Nephron progenitor cell (in vitro differentiated cells): ENCODE results near the gene HEXD.

Experiments used
- DNase-seq: peaks from one replicate; pipeline ENCODE4 v3.0.0; 2021
- H3K27ac Mint-ChIP-seq: 2 replicates; pipeline ENCODE4 v1.8.0; 2021; ENCODE audit warnings: mild to moderate bottlenecking, moderate library complexity, mixed read lengths
- H3K27me3 Mint-ChIP-seq: 2 replicates; pipeline ENCODE4 v1.8.0; 2021; ENCODE audit warnings: mild to moderate bottlenecking, low read depth, mixed read lengths; ENCODE audit not compliant: poor library complexity
- H3K36me3 Mint-ChIP-seq: 2 replicates; pipeline ENCODE4 v1.8.0; 2021; ENCODE audit warnings: low read depth, mixed read lengths
- H3K4me1 Mint-ChIP-seq: 2 replicates; pipeline ENCODE4 v1.8.0; 2021; ENCODE audit warnings: mixed read lengths
- H3K4me3 Mint-ChIP-seq: 2 replicates; pipeline ENCODE4 v1.8.0; 2021; ENCODE audit warnings: mild to moderate bottlenecking, moderate library complexity, mixed read lengths
- H3K9me3 Mint-ChIP-seq: 2 replicates; pipeline ENCODE4 v1.8.0; 2021; ENCODE audit warnings: mild to moderate bottlenecking, moderate library complexity, mixed read lengths
- CTCF ChIP-seq: fragments of 200-600 bp; sonication (generic); IDR thresholded peaks from 2 replicates; pipeline ENCODE4 v1.5.0; 2021; ENCODE audit warnings: antibody characterized with exemption

The HEXD gene

DNA sequence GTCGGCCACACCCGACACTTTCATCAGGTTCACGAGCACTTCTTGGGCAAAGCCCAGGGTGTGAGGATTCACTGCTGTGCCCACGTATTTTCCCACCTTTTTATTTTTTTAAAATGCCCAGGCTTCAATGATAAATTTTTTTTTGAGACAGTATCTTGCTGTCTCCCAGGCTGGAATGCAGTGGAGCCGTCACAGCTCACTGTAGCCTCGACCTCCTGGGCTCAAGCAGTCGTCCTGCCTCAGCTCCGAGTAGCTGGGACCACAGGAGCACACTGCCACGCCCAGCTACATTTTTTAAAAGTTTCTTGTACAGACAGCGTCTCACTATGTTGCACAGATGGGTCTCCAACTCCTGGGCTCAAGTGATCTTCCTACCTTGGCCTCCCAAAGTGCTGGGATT lies 28.8 kb upstream of the HEXD start:
- Mint-ChIP-seq H3K9me3 (no peaks in the 10 kb centered on the region), H3K27me3 (peaks cover 9% of the 10 kb centered on the region), H3K27ac (no peak overlapping the region), H3K4me3 (no peak overlapping the region), H3K36me3 (peaks cover 22% of the 10 kb centered on the region), H3K4me1 (peaks cover 55% of the 10 kb centered on the region)
- no peak for DNase-seq
- TF ChIP-seq CTCF, result no peak

GRCh38 chr17:82390015-82390859 lies 27.9 kb upstream of the HEXD start:
- Mint-ChIP-seq H3K9me3 (no peaks in the 10 kb centered on the region), H3K27ac (no peak overlapping the region), H3K4me3 (no peak overlapping the region), H3K4me1 (peaks cover 57% of the 10 kb centered on the region), H3K36me3 (peaks cover 27% of the 10 kb centered on the region), H3K27me3 (peaks cover 10% of the 10 kb centered on the region)
- DNase-seq, result no peak
- no peak for TF ChIP-seq CTCF

DNA sequence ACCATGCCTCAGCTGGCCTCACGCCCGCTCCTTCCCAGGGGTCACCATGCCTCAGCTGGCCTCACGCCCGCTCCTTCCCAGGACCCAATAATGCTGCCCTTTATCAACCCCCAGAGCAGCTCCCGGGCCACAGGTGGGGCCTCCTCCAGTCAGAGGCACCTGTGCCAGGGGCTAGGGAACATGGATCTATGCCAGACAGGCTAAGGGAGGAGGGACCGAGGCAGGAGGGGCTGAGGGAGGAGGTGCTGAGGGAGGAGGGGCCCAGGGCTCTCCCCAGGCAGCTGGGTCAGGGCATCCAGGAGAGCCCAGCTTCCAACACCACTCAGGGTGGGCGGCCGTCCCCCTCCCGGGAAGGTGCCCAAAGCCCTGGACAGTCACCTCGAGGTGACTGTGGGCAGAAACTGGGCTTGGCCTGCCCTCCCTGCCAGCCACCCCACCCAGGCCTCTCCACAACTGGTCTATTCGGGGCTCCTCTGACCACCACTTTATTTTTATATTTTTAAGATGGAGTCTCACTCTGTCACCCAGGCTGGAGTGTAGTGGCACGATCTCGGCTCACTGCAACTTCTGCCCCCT lies 27.2 kb upstream of the HEXD start:
- H3K9me3 Mint-ChIP-seq, result no peaks in the 10 kb centered on the region
- TF ChIP-seq CTCF, result no peak
- DNase-seq, result no peak
- H3K27me3 Mint-ChIP-seq, result peaks cover 10% of the 10 kb centered on the region
- H3K27ac Mint-ChIP-seq, result no peak overlapping the region
- H3K36me3 Mint-ChIP-seq, result peaks cover 32% of the 10 kb centered on the region
- peaks cover 60% of the 10 kb centered on the region for H3K4me1 Mint-ChIP-seq
- H3K4me3 Mint-ChIP-seq, result no peak overlapping the region

- Mint-ChIP-seq H3K9me3 (no peaks in the 10 kb centered on the region), H3K27ac (no peak overlapping the region), H3K4me1 (peaks cover 62% of the 10 kb centered on the region), H3K36me3 (peaks cover 32% of the 10 kb centered on the region), H3K4me3 (no peak overlapping the region), H3K27me3 (peaks cover 10% of the 10 kb centered on the region)
- no peak for TF ChIP-seq CTCF
- DNase-seq, result no peak
Observed at GRCh38 chr17:82391496-82392066, 26.6 kb upstream of the HEXD start.

- H3K27me3 Mint-ChIP-seq, result peaks cover 9% of the 10 kb centered on the region
- no peaks in the 10 kb centered on the region for H3K9me3 Mint-ChIP-seq
- no peak for DNase-seq
- TF ChIP-seq CTCF, result no peak
- peaks cover 66% of the 10 kb centered on the region for H3K4me1 Mint-ChIP-seq
- H3K27ac Mint-ChIP-seq, result peak overlapping the region; percentile 97
- H3K36me3 Mint-ChIP-seq, result peaks cover 32% of the 10 kb centered on the region
- peak overlapping the region; percentile 67 for H3K4me3 Mint-ChIP-seq
Observed at GRCh38 chr17:82392209-82392920, 25.8 kb upstream of the HEXD start.
